ENCODE results near the gene AFTPH.

Gene AFTPH

GRCh38 chr2:64632835-64633819 is 109.0 kb downstream of the AFTPH start:
- no peak for DNase-seq (ENCODE audit: low read depth)

- DNase-seq (ENCODE audit: low read depth) = peak; percentile 25
Observed at GRCh38 chr2:64634345-64635267, 110.5 kb downstream of the AFTPH start.

- no peak for DNase-seq (ENCODE audit: low read depth)
Observed at GRCh38 chr2:64635976-64636911, 112.1 kb downstream of the AFTPH start.

DNA sequence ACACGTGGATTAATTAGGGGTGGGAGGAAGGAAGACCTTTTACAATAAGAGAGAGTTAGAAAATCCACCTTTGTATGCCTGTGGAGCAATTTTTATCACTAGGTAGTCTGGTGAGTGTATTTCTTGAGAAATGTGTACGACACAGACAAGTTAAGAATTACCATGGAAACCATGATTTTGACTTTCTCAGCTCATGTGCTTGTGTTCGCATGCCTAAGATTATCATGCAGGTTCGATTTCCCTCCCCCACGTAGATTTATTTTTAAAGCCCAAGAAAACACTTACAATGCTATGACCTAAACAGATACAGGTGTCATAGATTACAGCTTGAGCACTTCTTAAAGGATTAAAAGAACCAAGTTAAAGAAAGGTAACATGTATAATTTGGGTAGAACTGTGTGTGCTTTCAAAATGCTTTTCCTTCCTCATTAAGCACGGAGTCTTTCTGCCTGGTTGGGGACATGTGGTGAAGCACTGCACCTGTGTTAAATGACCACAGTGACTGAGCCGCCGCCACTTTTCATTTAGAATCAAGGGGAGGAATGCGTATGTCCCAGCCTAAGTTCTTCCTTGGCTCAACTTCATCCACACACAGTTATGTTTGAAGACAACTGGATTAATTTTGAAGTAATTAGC is 113.0 kb downstream of the AFTPH start:
- no peak for DNase-seq (ENCODE audit: low read depth)

- no peak for DNase-seq (ENCODE audit: low read depth)
Observed at GRCh38 chr2:64637931-64638330, 113.8 kb downstream of the AFTPH start.

GRCh38 chr2:64638502-64639120 is 114.5 kb downstream of the AFTPH start:
- DNase-seq (ENCODE audit: low read depth) = no peak

DNA sequence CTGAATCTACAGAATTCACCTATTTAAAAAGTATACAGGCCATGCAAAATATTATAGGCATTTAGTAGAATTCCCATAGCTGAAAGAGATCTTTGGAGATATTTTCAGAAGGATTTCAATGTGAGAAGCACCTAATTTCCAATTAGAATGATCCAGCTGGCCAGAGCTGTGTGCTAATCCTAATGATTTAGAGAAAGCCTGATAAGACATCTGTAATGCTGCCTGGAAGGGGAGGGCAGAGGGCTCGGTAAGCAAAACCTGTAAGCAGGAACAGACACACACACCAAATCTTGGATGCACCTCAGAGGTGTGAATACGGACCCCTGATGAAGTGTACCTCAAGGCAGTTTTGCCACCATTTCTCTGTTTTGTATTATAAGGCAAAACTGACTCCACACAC is 115.6 kb downstream of the AFTPH start:
- DNase-seq (ENCODE audit: low read depth) = no peak

DNA sequence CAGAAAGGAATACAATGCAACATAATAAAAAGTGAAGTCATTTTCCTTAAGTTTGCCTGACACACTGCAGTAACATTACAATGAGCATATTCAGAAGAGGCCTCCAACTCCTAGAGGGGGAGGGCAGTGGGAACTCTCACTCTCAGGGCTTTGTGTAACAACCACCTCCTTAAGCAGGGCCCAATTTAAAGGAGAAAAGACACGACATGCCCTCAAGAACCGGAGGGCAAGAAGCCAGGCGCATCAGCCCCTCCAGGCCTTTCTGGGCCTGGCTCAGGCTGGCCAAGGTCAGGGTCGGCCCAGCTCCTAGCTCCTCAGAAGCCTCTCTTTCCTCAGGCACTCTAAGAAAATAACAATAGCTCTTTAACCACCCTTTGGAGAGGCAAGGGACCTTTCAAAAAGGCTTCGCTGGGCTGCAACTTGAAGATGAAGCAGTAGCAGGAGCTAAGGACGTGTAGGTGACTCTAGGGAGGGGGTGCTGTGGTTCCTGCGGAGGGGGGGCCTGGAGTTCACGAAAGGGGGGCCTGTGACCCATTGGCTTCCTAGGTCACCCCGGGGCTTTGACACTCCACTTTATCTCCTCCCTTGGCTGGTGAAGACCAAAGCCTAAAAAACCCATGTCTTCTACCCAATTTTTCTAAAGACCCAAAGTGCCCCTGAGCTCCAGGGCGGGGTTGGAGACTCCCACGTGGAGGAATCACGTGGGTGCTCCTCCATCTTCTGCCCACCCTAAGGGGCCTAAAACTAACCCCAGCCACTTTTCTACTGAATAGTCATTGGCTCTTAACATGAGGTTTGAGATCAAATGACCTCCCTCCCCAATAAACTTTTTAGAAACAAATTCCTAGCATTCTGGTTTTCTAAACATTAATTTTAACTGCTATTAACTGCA is 116.3 kb downstream of the AFTPH start:
- DNase-seq (ENCODE audit: low read depth) = no peak

- DNase-seq (ENCODE audit: low read depth) = no peak
Observed at GRCh38 chr2:64641599-64641998, 117.5 kb downstream of the AFTPH start.
